ENCODE measurements around the gene CACNG3. TPM values are rescaled to one million over a fixed set of nuclear protein-coding genes. Genes with fewer than 3 reads are reported as not detected.
"Not testable (repeated sequence)": the region's sequence is repeated elsewhere in the genome, so short reads cannot be mapped to it uniquely, and the experiment has no call there.

CACNG3 gene
- total RNA-seq, 2 experiments from 2014 or later: not detected

DNA sequence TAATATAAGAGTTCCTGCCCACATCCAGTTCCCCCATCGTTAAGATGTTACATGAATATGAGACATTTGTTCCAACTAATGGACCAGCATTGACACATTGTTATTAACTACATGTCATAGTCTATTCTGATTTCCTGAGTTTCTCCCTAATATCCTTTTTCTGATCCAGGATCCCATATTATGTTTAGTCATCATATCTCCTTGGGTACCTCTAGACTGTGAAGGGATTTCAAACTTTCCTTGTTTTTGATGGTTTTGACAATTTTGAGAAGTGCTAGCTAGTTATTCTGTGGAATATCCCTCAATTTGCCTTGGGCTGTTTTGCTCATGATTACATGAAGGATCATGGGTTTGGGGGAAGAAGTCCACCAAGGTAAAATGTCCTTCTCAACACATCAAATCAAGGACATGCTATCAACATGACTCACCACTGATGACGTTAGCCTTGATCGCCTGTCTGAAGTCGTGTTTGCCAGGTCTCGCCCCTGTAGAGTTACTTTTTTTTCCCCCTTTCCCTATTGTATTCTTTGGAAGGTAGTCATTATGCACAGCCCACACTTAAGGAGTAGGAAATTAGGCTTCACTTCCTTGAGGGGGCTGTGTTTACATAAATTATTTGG lies 42.5 kb downstream of the CACNG3 start:
- H3K9me3 Mint-ChIP-seq: no peaks in the 10 kb centered on the region
- H3K36me3 Mint-ChIP-seq: no peaks in the 10 kb centered on the region
- H3K27ac Mint-ChIP-seq: no peak overlapping the region
- peaks cover 15% of the 10 kb centered on the region for H3K27me3 Mint-ChIP-seq
- DNase-seq: no peak
- no peak overlapping the region for H3K4me3 Mint-ChIP-seq
- no peaks in the 10 kb centered on the region for H3K4me1 Mint-ChIP-seq

DNA sequence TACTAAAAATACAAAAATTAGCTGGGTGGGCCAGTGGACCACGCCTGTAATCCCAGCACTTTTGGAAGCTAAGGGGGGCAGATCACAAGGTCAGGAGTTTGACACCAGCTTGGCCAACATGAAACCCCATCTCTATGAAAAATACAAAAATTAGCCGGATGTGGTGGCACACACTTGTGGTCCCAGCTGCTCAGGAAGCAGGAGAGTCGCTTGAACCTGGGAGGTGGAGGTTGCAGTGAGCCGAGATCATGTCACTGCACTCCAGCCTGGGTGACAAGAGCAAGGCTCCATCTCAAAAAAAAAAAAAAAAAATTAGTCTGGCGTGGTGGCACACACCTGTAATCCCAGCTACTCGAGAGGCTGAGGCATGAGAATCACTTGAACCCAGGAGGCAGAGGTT lies 44.6 kb downstream of the CACNG3 start:
- H3K27ac Mint-ChIP-seq, H3K4me3 Mint-ChIP-seq, H3K4me1 Mint-ChIP-seq, DNase-seq, H3K9me3 Mint-ChIP-seq, H3K36me3 Mint-ChIP-seq: not testable (repeated sequence)
- H3K27me3 Mint-ChIP-seq: peaks cover 20% of the 10 kb centered on the region

GRCh38 chr16:24302636-24303035 lies 46.5 kb downstream of the CACNG3 start:
- no peak overlapping the region for H3K27ac Mint-ChIP-seq
- no peaks in the 10 kb centered on the region for H3K36me3 Mint-ChIP-seq
- no peaks in the 10 kb centered on the region for H3K4me1 Mint-ChIP-seq
- H3K9me3 Mint-ChIP-seq: no peaks in the 10 kb centered on the region
- H3K4me3 Mint-ChIP-seq: no peak overlapping the region
- H3K27me3 Mint-ChIP-seq: peaks cover 26% of the 10 kb centered on the region
- DNase-seq: no peak

- Mint-ChIP-seq H3K4me3 (no peak overlapping the region), H3K4me1 (no peaks in the 10 kb centered on the region), H3K9me3 (no peaks in the 10 kb centered on the region), H3K27ac (no peak overlapping the region), H3K27me3 (peaks cover 32% of the 10 kb centered on the region), H3K36me3 (no peaks in the 10 kb centered on the region)
- DNase-seq: no peak
Measured at GRCh38 chr16:24308200-24308599, 52.1 kb downstream of the CACNG3 start.

- peak; percentile 36 for DNase-seq
- Mint-ChIP-seq H3K9me3 (no peaks in the 10 kb centered on the region), H3K4me3 (no peak overlapping the region), H3K27me3 (peaks cover 31% of the 10 kb centered on the region), H3K4me1 (no peaks in the 10 kb centered on the region), H3K27ac (no peak overlapping the region), H3K36me3 (no peaks in the 10 kb centered on the region)
Measured at GRCh38 chr16:24309258-24310142, 53.4 kb downstream of the CACNG3 start.

GRCh38 chr16:24315343-24315742 lies 59.2 kb downstream of the CACNG3 start:
- no peak overlapping the region for H3K27ac Mint-ChIP-seq
- H3K4me1 Mint-ChIP-seq: no peaks in the 10 kb centered on the region
- H3K36me3 Mint-ChIP-seq: no peaks in the 10 kb centered on the region
- no peak for DNase-seq
- H3K9me3 Mint-ChIP-seq: no peaks in the 10 kb centered on the region
- no peak overlapping the region for H3K4me3 Mint-ChIP-seq
- H3K27me3 Mint-ChIP-seq: peaks cover 38% of the 10 kb centered on the region

DNA sequence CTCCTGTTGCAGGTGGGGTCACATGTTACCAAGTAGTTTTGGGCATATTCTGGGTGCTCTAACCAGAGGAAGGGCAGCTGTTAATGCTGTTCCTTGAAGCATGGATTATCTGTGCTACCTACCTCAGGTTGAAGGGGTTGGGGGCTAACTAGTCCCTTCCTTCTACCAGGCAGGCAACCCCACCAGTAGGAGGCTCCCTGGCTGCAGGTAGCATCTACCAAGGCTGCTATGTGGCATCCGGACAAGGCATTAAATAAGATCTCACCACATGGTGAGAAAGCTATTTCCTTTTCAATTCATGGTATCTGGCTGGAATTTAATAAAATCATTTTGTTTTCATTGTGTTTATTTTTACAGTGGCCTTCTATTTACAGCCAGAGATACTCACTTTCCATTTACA lies 62.5 kb downstream of the CACNG3 start:
- H3K36me3 Mint-ChIP-seq: no peaks in the 10 kb centered on the region
- H3K27ac Mint-ChIP-seq: no peak overlapping the region
- no peaks in the 10 kb centered on the region for H3K9me3 Mint-ChIP-seq
- DNase-seq: no peak
- no peak overlapping the region for H3K4me3 Mint-ChIP-seq
- no peaks in the 10 kb centered on the region for H3K4me1 Mint-ChIP-seq
- H3K27me3 Mint-ChIP-seq: peaks cover 40% of the 10 kb centered on the region

- H3K4me1 Mint-ChIP-seq: no peaks in the 10 kb centered on the region
Measured at GRCh38 chr16:24319126-24319814, 63.1 kb downstream of the CACNG3 start.

GRCh38 chr16:24322106-24322505 lies 66.0 kb downstream of the CACNG3 start:
- Mint-ChIP-seq H3K27me3 (peaks cover 31% of the 10 kb centered on the region), H3K4me3 (no peak overlapping the region), H3K9me3 (no peaks in the 10 kb centered on the region), H3K27ac (no peak overlapping the region), H3K36me3 (no peaks in the 10 kb centered on the region), H3K4me1 (no peaks in the 10 kb centered on the region)
- DNase-seq: no peak

More at GRCh38 chr16:24319126-24319814, 63.1 kb downstream of the CACNG3 start:
- peaks cover 43% of the 10 kb centered on the region for H3K27me3 Mint-ChIP-seq
- no peak overlapping the region for H3K27ac Mint-ChIP-seq
- DNase-seq: no peak
- H3K9me3 Mint-ChIP-seq: no peaks in the 10 kb centered on the region
- H3K4me3 Mint-ChIP-seq: no peak overlapping the region
- H3K36me3 Mint-ChIP-seq: no peaks in the 10 kb centered on the region

GRCh38 chr16:24324421-24324820 lies 68.3 kb downstream of the CACNG3 start:
- no peak overlapping the region for H3K4me3 Mint-ChIP-seq
- H3K27ac Mint-ChIP-seq: no peak overlapping the region
- H3K36me3 Mint-ChIP-seq: no peaks in the 10 kb centered on the region
- DNase-seq: no peak
- no peaks in the 10 kb centered on the region for H3K4me1 Mint-ChIP-seq
- H3K27me3 Mint-ChIP-seq: peaks cover 23% of the 10 kb centered on the region
- H3K9me3 Mint-ChIP-seq: no peaks in the 10 kb centered on the region

GRCh38 chr16:24328835-24329452 lies 72.8 kb downstream of the CACNG3 start:
- Mint-ChIP-seq H3K4me3 (no peak overlapping the region), H3K4me1 (no peaks in the 10 kb centered on the region)

DNA sequence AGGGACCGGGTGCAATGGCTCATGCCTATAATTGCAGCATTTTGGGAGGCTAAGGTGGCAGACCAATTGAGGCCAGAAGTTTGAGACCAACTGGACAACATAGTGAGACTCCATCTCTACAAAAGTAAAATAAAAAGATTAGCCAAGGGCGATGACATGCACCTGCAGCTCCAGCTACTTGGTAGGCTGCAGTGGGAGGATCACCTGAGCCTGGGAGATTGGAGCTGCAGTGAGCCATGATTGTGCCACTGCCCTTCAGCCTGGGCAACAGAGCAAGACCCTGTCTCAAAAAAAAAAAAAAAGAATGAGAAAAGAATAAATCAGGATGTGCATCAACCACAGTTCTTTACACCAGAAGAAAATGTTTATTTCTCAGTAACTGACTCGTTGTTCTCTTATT lies 76.0 kb downstream of the CACNG3 start:
- H3K4me1 Mint-ChIP-seq: no peaks in the 10 kb centered on the region
- H3K4me3 Mint-ChIP-seq: no peak overlapping the region
- H3K9me3 Mint-ChIP-seq: peaks cover 5% of the 10 kb centered on the region
- DNase-seq: no peak
- peaks cover 3% of the 10 kb centered on the region for H3K27me3 Mint-ChIP-seq
- H3K27ac Mint-ChIP-seq: no peak overlapping the region
- H3K36me3 Mint-ChIP-seq: no peaks in the 10 kb centered on the region

More at GRCh38 chr16:24328835-24329452, 72.8 kb downstream of the CACNG3 start:
- Mint-ChIP-seq H3K9me3 (no peaks in the 10 kb centered on the region), H3K36me3 (no peaks in the 10 kb centered on the region), H3K27ac (no peak overlapping the region), H3K27me3 (peaks cover 14% of the 10 kb centered on the region)
- no peak for DNase-seq

- Mint-ChIP-seq H3K27me3 (peaks cover 3% of the 10 kb centered on the region), H3K36me3 (no peaks in the 10 kb centered on the region)
Measured at GRCh38 chr16:24332582-24333090, 76.5 kb downstream of the CACNG3 start.

GRCh38 chr16:24336491-24336890 lies 80.4 kb downstream of the CACNG3 start:
- Mint-ChIP-seq H3K27me3 (peaks cover 6% of the 10 kb centered on the region), H3K36me3 (no peaks in the 10 kb centered on the region), H3K4me3 (no peak overlapping the region)

More at GRCh38 chr16:24332582-24333090, 76.5 kb downstream of the CACNG3 start:
- Mint-ChIP-seq H3K27ac (no peak overlapping the region), H3K4me1 (no peaks in the 10 kb centered on the region), H3K9me3 (peaks cover 5% of the 10 kb centered on the region), H3K4me3 (no peak overlapping the region)
- DNase-seq: no peak

DNA sequence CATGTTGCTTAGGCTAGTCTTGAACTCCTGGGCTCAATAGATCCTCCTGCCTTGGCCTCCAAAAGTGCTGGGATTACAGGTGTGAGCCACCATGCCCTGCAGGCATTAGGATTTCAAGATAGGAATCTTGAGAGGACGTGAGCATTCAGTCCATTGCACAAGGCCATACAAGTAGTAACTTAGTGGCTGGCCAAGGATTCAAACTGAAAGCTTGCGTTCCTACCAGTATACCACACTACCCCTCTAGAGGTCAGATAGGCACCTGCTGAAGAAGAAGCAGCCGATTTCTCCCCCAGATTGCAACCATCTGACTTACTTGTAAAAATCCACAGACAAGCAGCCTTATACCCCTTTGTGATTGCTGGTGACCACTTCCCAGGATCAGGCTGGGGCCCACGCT lies 80.9 kb downstream of the CACNG3 start:
- Mint-ChIP-seq H3K27me3 (peaks cover 6% of the 10 kb centered on the region), H3K9me3 (peaks cover 5% of the 10 kb centered on the region), H3K4me1 (no peaks in the 10 kb centered on the region), H3K4me3 (no peak overlapping the region), H3K27ac (no peak overlapping the region), H3K36me3 (no peaks in the 10 kb centered on the region)
- DNase-seq: no peak

More at GRCh38 chr16:24336491-24336890, 80.4 kb downstream of the CACNG3 start:
- H3K9me3 Mint-ChIP-seq: peaks cover 5% of the 10 kb centered on the region
- H3K4me1 Mint-ChIP-seq: no peaks in the 10 kb centered on the region
- no peak overlapping the region for H3K27ac Mint-ChIP-seq
- DNase-seq: no peak
